Astrocyte of the cerebellum (primary cell): ENCODE data around the gene ADNP.

Source experiments
- DNase-seq: peaks from one replicate; pipeline ENCODE4 v3.0.0-alpha.2; 2011; ENCODE audit warnings: low read depth
- H3K4me3 ChIP-seq: 2 replicates; pipeline ENCODE4 v1.5.1; 2011; ENCODE audit warnings: mild to moderate bottlenecking, low read depth, low read length, moderate library complexity
- in situ Hi-C: cut with HindIII; loops from 2 replicates; pipeline ENCODE4 v1.10.0; 2017; ENCODE audit warnings: low sequenced_read_pairs
- TF ChIP-seq, protein P1 (sequence below): IDR thresholded peaks from 2 replicates; pipeline ENCODE4 v1.5.1; 2012; ENCODE audit warnings: low read length, low read depth, moderate library complexity, mild to moderate bottlenecking; ENCODE audit errors: missing control alignments

Gene ADNP

DNA sequence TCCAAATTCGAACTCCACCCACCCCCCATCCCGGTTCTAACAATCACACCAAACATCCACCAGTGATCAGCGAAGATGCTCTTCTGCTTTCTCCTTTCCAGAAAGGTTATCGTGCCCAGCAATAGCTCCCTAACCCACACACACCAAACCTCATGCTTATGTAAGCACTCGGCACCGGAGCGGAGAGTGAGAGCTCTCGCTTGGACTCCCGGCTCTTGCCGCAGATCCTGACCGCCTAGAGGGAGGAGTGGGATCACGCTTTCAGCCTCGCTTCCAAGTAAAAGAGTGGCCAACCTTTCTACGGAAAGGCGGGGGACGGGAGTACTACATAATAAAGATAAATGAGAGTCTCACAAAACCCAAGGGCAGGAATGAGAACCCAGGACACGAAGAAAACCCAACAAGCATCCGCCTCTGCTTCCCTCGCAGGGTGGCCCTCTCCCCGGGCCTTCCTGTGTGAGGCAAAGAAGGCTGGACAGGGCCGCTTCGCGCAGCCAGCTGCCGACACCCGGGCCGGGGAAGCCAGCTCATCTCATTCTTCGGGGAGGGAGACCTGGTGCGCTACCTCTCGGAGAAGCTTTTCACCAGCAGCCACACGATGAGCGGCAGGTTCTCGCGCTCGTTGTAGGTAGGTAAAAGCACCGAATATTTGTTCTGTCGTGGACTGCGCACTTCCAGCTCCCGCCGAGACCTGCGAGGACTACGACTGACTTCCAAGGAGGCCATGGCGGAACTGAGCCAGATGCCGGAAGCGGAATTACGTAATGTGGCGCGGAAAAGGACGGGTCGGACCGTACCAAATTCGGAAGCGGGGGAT, 26.8 kb upstream of the ADNP start, which contains the start of gene DPM1:
Gene DPM1, minus strand, starts transcription at position 735 of the 817 bp plus-strand sequence. Its CDS starts 9 bp downstream, at position 726.
- TF ChIP-seq, protein P1, sequence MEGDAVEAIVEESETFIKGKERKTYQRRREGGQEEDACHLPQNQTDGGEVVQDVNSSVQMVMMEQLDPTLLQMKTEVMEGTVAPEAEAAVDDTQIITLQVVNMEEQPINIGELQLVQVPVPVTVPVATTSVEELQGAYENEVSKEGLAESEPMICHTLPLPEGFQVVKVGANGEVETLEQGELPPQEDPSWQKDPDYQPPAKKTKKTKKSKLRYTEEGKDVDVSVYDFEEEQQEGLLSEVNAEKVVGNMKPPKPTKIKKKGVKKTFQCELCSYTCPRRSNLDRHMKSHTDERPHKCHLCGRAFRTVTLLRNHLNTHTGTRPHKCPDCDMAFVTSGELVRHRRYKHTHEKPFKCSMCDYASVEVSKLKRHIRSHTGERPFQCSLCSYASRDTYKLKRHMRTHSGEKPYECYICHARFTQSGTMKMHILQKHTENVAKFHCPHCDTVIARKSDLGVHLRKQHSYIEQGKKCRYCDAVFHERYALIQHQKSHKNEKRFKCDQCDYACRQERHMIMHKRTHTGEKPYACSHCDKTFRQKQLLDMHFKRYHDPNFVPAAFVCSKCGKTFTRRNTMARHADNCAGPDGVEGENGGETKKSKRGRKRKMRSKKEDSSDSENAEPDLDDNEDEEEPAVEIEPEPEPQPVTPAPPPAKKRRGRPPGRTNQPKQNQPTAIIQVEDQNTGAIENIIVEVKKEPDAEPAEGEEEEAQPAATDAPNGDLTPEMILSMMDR: no peak
- DNase-seq: no peak
- in situ Hi-C loops: no loop called here
- peak within 1 kb of the TSS; percentile 95 for H3K4me3 ChIP-seq

DNA sequence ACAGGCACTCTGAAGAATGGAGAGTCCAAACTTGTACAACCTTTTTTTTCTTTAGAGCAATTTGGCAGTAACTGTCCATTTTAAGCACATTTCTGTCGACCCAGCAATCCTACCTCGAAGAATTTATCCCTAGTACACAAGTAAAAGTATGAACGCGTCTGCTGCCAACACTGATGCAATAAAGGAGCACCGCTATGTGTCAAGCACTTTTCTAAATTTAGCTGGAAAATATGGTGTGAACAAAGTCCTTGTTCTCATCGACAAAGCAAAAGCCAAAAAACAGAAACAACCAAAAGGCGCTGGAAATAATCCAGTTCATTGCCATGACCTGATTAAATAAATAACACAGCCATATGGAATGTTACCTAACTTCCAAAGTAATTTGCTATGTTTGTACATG, 26.0 kb upstream of the ADNP start:
- TF ChIP-seq, protein P1: no peak
- in situ Hi-C loops: no loop called here
- no peak for DNase-seq
- H3K4me3 ChIP-seq: peak overlapping the region; percentile 95

DNA sequence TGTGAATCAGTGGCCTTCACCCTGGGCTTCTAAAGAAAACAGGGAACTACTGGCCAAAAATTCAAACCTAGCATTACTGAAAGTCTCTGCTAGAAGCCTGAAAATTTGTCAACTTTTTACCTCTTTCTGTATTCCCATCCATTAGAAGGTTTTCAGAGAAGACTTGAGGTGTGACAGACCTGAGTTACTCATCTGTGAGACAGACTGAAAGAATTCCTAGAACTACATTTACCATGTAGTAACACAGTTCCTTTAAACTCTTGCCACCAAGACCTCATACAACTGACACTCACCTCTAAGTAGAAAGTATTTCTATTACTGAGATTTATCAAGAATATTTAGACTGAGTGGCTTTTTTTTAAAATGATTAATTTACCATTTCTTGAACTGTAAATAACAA, 22.6 kb upstream of the ADNP start:
- no peak overlapping the region for H3K4me3 ChIP-seq
- DNase-seq: no peak
- in situ Hi-C loops: no loop called here
- TF ChIP-seq, protein P1: no peak

DNA sequence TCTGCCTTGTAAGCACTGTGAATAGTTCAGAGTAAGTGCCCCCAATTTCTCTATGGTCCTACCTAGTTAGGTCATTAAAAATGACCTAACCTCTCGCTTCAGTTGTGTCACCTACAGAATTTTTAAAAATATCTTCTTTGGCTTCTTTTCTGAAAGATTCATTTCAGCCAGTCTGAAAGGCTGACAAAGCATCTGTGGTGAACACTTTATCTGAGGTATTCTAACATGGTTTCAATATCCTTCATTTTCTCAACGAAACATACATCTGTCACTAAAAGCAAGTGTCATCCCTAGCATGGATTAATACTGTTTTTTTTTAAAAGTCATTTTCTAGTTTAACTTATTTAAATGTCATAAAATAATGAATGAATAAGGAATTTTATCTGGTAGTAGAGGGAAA, 22.0 kb upstream of the ADNP start:
- in situ Hi-C loops: no loop called here
- no peak for DNase-seq
- TF ChIP-seq, protein P1: no peak
- no peak overlapping the region for H3K4me3 ChIP-seq

DNA sequence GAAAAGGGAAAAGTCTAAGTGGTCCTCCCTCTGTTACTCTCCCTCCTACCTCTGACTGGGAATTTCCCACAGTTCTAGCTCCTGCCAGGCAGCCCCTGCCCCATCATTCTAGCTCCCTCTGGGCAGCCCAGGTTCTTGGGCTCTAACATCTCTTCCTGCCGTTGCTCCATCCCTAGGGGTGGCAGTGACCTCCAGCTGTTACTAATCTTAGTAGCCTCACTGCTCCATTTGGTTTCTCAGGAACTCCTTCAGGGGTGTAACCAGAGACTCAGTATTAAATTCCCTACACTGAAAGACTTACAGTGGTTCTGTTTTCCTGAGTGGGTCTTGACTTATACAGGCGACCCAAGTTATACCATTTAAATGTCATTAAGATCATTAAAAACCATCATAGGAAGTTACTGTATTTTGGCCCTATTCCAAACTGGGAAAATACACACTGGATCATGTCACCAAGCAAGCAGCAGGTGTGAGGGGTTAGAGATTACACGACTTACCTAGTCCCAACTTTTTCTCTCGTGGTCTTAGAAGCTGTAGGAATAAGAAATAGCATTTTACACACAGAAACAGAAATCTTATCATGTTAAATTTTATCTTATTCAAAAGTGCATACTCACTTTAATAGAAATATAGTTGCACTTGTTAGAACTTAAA, 17.0 kb upstream of the ADNP start:
- TF ChIP-seq, protein P1: no peak
- DNase-seq: no peak
- in situ Hi-C loops: no loop called here
- no peak overlapping the region for H3K4me3 ChIP-seq

DNA sequence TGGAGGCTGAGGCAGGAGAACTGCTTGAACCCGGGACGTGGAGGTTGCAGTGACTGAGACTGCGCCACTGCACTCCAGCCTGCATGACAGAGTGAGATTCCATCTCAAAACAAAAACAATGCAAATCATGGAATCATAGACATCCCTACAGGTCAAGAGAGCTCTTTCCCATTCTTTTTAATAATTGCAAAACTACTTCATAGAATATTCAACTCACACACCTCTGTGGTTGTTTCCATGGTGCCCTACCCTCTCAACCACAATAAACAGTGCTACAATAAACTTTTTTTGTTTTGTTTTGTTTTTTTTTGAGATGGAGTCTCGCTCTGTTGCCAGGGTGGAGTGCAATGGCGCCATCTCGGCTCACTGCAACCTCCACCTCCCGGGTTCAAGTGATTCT, 11.8 kb upstream of the ADNP start:
- TF ChIP-seq, protein P1: no peak
- in situ Hi-C loops: no loop called here

More for the DNA sequence above, 11.8 kb upstream of the ADNP start:
- H3K4me3 ChIP-seq: no peak overlapping the region
- no peak for DNase-seq
